GM13977 (cell line): ENCODE results near the gene SENP8.

Experiments used
- DNase-seq: peaks from one replicate; pipeline ENCODE4 v3.0.0; 2012; ENCODE audit warnings: low spot score
- in situ Hi-C: fragments of 300-500 bp; cut with MboI; formaldehyde crosslinking; loops from one replicate; pipeline ENCODE4 v1.12.0; 2022; ENCODE audit warnings: low sequenced_read_pairs, low pct_unique_long_range_greater_than_20kb, mixed read lengths, inconsistent platforms; ENCODE audit not compliant: unreplicated experiment
- TF ChIP-seq, protein P1 (sequence below): IDR thresholded peaks from 2 replicates; pipeline ENCODE4 v1.5.1; 2012; ENCODE audit warnings: mild to moderate bottlenecking, control low read depth; ENCODE audit not compliant: insufficient read depth; ENCODE audit errors: extremely low read depth, missing control alignments

Gene SENP8

DNA sequence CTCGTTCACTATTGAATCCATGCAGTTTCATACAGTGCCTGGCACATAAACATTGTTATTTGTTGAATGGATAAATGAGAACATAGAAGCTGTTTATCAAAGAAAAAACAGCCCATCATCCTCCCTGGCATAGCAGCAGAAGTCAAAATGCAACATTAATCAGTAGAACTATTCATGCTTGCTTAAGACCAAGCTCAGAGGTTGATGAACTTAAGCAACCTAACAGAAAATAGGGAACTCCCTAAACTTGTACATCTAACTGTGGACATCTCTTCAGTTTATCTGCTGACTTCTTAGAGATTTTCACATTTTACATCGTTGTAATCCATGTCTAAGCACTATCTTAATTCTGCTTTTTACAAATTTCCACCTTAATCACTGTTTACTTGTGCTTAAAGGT lies 29.2 kb downstream of the SENP8 start:
- no peak for DNase-seq
- TF ChIP-seq, protein P1, sequence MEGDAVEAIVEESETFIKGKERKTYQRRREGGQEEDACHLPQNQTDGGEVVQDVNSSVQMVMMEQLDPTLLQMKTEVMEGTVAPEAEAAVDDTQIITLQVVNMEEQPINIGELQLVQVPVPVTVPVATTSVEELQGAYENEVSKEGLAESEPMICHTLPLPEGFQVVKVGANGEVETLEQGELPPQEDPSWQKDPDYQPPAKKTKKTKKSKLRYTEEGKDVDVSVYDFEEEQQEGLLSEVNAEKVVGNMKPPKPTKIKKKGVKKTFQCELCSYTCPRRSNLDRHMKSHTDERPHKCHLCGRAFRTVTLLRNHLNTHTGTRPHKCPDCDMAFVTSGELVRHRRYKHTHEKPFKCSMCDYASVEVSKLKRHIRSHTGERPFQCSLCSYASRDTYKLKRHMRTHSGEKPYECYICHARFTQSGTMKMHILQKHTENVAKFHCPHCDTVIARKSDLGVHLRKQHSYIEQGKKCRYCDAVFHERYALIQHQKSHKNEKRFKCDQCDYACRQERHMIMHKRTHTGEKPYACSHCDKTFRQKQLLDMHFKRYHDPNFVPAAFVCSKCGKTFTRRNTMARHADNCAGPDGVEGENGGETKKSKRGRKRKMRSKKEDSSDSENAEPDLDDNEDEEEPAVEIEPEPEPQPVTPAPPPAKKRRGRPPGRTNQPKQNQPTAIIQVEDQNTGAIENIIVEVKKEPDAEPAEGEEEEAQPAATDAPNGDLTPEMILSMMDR: no peak
- in situ Hi-C loops: loop anchor here (10.0 kb wide), 1 partner anchor 343 kb away; no protein-coding TSS in a partner anchor

DNA sequence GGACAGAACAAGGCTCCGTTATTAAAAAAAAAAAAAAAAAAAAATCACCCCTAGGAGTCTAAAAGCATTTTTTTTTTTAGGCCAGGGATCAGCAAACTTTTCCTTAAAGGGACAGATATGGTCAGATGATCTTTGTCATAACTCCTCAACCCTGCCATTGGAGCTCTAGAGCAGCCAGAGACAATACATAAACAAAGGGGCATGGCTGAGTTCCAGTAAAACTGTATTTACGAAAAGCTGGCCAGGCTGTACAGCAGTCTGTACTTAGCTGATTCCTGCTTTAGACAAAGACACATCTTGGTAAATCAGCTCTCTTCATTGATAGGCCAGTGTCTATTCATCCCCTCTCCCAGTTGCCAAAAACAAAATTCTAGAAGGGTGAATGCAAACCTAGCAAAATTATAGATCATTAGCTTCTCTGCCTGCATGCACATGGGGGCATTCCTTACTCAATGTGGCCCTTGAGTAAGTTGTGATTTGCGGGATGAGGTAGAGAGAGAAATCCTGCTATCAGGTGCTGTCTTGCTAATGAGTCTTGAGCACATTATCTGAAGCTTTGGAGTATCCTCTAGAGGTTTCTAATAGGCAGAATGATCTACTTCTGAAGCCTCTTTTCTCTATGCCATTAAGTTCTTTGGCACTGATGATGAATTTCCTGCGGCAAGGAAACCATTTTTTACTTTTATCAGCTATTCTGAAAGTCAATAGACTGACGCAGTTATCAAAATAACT lies 35.2 kb downstream of the SENP8 start:
- no peak for DNase-seq
- TF ChIP-seq, protein P1: no peak
- in situ Hi-C loops: no loop called here

DNA sequence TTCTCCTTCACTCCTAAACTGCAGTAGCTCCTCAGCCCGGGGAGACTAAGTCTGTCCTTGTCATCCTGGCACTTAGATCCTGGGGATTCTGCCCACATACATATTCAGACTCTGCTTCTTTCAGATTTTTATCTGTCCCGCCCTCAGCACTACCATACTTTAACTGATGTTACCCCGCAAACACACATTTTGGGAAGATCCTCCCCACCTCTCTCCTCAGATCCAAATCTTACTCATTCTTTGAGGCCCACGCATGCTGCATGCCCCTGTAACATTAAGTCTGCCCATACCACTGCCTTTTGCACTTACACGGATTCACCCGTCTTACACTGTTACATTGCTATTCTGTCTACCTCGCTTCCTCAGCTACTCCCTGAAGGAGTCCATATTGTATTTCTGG lies 36.1 kb downstream of the SENP8 start:
- TF ChIP-seq, protein P1: no peak
- no peak for DNase-seq
- in situ Hi-C loops: no loop called here

DNA sequence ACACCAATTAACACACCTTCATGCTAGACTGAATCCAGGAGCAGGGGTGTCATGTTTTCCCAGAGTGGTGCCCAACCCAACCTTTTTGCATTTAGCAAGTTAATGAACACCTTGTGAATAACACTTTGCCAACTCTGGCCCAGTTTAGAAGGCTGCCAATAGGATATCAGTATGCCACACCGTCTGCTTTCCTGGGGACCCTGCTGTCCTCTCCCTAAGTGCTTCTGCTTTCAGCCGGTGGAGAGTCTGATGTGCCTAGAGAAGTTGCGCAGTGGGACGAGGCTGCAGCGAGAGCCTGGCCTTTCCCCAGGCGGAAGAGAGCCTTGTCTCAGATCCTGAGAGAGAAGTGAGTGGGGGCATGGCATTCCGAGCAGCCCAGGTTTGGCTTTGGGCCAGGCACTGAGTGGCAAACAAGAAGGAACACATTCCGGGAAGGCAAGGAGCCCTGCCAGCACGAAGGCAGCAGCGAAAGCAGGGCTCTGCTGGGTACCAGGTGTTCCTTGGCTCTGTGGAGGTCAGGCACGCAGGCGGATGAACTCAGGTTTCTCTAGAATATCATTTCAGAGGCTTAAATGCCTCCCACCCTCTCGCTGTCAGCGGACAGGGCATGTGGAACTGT lies 36.9 kb downstream of the SENP8 start:
- in situ Hi-C loops: no loop called here
- no peak for DNase-seq
- TF ChIP-seq, protein P1: no peak

DNA sequence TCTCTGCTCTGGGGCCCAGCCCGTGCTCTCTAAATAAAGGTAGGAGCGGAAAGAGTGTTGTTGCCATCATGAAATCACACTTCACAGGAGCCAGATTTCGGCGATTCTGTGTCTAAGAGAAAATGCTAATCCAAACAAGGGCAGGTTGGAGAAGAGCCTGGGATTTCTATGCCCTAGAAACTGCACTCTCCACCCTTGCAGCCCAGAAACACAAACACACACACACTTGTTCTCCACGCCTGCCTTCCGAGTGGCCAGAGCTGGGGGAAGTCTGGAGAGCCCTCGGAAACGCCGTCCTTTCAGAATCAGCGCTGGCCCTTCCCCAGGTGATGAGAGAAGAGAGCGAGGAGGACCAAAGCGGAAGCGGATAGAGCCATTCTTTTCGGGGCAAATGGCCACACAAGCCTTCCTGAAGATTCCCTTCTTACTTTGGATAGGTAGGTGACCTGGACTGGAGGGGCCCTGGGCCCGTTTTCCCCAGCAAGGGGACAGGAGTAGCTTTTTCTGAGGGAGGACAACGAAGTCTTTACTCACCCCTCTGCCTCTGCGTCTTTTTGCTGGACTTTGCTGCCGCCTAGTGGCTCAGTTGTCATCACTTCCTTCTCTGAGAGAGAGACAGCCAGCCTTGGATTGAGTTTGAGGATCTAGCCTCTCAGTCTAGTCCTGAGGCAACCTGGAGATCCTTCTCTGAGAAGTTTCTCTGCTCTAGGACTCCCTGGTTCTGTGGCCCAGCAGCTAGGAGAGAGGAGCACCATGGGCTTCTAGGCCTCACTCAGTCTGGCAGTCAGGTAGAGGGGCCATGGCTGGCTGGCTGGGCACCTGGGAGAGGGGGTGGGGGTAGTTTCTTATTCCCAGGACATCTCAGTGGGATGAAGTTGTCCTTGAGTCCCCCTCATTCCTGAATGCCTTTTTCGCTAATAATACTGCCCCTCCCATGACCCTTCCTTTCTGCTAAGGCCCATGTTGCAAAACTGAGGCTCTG lies 37.7 kb downstream of the SENP8 start:
- peak; percentile 76 for DNase-seq

DNA sequence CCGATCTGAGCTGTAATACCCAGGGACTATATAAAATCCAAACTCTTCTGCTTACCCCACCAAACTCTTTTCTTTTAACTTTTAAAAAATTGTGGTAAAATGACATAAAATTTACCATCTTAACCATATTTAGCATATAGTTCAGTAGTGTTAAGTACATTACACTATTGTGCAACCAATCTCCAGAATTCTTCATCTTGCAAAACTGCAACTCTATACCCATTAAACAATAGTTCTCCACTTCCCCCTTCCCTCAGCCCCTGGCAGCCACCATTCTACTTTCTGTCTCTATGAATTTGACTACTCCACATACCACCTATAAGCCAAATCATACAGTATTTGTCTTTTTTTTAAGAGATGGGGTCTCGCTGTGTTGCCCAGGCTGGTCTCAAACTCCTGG lies 38.7 kb downstream of the SENP8 start:
- TF ChIP-seq, protein P1: no peak
- no peak for DNase-seq
- in situ Hi-C loops: no loop called here

More for the DNA sequence above, 37.7 kb downstream of the SENP8 start:
- TF ChIP-seq, protein P1: peak; percentile 87
- in situ Hi-C loops: no loop called here
